GM18502 (cell line): ENCODE data around the gene GRIK5.
"Not testable (repeated sequence)": the region's sequence is repeated elsewhere in the genome, so short reads cannot be mapped to it uniquely, and the experiment has no call there.

ENCODE experiments used
- ATAC-seq: cut with Tn5 transposase; IDR thresholded peaks from one replicate; pipeline ENCODE4 v1.9.1; 2021; ENCODE audit warnings: mild to moderate bottlenecking; ENCODE audit not compliant: unreplicated experiment, poor library complexity

Gene GRIK5

DNA sequence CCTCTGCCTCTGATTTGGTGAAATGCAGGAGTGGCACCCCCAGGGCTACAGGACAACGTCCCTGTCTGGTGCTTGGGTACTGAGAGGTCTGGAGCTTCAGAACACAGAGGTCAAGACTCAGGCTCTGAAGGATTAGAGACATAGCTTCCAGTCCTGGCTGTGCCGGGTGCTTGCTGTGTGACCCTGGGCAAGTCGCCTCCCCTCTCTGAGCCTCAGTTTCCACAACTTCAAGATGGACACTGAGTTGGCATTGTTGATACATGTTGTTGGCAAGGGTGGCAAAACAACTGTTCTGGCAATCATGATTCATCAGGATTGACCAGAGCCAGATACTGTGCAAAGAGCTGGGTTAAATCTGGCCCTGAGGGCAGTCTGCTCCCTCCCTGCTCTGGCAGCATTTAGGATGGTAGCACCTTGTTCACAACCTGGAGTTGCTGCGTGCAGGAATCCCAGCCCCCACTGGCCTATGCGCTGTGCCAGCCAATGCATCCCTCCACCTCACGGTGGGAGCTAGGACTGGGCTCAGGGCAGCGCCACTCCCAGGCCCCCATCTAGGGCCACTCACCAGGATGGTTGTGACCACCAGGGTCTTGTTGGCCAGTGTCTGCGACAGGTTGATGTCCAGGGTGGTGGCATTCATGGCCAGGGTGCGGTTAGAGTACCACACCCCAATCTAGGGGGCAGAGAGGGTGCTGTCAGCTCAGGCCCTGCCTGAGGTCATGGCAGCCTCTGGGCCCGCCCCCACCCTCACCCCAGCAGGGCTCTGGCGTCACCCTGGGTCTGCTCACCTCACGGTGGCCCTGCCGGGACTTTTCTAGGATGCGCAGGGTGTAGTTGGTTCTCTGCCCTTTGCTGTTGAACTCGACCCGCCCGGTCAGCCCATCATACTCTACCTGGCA lies 16.7 kb downstream of the GRIK5 start:
- no peak for ATAC-seq

DNA sequence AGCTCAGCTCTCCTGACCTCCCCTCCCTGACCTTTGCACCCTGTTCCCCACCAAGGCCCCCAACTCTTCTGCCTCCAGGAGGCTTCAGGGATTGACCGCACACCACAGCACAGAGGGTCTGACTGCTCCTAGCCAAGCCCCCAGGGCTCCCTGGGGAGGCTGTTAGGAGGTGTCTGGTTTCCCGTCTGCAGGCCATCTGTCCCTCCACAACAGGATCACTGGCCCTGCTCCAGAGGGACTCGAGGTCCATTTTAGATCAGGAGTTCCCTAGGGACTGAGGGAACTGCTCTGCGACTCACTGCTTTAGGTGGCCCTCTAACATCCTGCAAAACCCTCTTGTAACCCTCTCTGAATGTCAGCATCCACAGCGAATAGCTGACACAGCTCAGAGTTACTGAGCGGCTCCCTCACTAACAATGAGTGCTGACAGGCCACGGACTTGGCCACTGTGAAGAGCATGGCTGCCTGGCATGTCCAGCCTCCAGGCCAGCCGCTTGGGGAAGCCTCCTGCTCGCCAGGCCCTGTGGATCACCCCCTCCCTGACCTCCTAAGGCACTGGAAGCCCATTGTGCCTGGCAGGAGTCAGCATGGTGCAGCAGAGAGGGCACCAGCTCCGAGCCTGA lies 17.7 kb downstream of the GRIK5 start:
- no peak for ATAC-seq

DNA sequence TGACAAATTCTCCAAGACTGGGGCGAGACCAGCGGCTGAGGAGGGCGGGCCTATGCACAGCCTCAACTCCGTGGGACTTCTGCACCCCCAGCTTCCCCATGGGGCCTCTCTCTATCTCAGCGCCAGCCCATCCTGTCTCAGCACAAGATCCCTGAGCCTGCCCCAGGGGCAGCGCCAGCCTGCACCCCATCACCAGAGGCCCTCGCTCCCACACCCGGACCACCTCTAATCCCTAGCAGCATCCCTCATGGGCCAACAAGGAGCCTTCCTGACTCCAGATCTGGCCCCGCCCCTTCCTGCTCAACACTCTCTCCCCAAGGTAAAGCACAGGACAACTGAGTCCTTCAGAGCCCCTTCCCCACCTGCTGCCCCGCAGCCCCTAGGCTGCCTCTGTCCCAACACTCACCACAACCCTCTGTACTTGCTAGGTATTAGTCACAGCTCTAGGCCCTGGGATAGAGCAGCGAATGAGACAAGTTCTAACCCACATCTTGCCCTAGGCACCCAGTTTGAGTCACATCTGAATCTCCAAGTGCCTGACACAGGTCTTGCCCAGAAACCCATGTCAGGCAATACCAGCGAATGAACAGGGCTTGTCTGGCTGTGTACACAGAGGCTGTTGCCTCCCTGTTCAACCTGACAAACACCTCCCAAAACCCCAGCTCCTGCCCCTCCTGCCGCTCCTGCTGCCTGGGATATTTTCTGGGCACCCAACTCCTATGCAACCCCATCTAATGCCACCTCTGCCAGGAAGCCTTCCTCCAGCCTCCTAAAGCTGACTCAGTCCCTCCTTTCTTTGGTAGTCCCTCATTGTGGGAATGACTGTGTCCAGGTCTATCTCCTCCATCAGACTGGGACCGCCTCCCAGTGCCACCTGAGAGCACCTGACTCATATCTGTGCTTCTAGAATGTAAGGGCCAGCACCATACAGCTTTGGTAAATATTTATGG lies 18.6 kb downstream of the GRIK5 start:
- no peak for ATAC-seq

DNA sequence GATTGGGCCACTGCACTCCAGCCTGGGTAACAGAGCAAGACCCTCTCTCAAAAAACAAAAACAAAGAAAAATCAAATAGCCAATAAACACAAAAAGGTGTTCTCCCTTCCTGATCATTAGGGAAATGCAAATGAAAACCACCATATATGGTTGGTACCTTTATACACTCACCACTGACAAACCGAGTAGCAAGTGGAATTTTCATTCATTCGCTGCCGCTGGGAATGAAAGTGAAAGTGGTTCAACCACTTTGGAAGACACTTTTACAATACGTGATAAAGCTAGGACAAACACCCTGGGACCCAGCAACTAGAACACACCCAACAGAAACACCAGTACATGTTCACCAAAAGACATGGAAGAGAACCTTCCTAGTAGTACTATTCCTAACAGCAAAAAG lies 21.0 kb downstream of the GRIK5 start:
- ATAC-seq: no peak

DNA sequence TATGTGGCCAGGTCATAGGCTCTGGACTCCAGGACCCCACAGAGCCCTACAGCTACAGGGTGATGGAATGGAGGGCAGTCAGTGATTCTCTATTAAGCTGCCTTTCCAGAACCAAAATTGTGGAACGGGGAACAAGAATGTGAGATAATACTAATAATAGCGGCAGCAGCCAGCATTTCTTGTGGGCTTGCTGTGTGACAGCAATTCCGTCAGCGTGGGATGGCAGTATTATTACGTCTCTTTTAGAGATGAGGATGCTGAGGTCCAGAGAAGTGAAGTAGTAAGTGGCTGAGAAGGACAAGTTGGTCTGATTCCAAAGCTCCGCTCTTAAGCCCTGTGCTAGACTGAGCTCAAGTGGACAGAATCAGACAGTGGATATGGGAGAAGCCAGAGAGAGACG lies 24.4 kb downstream of the GRIK5 start:
- no peak for ATAC-seq

DNA sequence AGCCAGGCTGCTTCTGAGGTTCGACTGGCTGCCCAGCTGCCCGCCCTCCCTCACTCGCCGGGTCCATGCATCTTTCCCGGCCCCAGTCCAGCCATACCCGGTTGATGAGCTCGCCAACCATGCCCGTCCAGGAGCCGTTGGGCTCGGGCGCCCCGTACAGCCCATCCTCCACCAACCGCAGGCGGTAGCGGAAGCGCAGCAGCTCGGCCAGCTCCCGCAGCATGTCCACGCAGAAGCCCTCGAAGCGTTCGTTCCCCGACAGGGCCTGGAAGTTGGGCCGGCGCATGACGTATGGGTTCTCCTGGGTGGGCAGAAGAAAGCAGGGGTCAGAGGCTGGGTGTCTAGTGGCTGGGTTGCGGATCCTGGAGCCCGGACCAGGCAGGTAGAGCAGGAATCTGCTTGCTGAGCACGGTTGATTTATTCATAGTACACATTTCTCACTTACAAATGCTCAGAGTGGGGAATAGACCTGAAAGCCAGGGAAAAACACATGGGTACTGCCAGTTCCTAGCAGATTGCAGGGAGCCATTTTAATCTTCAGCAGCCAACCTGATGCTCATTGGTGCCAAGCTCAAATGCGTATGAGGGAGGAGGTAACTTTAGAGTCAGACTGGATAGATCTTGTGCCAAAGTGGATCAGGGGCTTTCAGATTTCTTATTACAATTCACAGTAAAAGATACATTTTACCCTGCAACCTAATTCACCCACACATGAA lies 27.4 kb downstream of the GRIK5 start:
- no peak for ATAC-seq

DNA sequence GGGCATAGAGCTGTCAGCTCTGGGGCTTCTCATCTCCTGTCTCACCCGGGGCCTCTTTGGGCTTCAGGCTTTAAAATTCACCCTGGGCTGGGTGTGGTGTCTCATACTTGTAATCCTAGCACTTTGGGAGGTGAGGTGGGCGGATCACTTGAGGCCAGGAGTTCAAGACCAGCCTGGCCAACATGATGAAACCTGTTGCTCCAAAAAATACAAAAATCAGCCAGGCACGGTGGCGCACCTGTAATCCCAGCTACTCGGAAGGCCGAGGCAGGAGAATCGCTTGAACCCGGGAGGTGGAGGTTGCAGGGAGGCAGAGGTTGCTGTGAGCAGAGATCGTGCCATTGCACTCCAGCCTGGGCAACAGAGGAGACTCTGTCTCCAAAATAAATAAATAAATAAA lies 29.5 kb downstream of the GRIK5 start:
- ATAC-seq: not testable (repeated sequence)

DNA sequence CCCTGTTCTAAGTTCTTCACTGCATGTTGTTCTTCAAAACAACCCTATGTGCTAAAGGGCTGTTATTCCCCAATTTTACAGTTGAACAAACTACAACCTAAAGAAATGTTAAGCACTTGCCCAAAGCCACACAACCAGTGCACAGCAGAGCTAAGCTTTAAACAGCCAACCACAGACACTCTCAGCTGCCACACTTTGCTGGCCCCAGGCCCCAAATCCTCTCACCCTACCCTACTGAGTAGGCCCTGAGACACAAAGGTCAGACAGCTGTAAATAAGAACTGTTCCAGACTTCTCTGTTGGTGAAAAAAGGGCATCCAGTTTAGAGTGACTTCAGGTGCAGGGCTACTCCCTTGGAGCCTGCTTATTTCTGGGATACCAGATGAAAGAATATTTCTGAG lies 30.0 kb downstream of the GRIK5 start:
- ATAC-seq: no peak

DNA sequence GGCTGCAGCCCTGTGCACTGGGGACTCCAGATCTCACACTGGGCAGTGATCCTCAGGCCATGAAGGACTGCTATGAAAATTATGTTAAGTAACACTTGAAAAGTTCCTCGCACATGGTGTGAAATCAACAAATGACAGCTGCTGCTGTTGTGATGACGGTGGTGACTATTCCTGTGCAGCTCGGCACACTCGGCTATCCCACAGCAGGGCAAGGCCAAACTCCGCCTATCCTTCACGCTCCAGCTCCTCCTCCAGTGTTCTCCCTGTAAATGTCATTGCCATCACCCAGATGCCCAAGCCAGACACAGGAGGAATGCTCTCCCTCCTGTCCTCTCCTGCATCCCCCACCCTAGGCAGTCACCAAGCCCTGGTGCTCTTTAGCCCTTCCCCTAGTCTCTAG lies 31.3 kb downstream of the GRIK5 start:
- no peak for ATAC-seq

DNA sequence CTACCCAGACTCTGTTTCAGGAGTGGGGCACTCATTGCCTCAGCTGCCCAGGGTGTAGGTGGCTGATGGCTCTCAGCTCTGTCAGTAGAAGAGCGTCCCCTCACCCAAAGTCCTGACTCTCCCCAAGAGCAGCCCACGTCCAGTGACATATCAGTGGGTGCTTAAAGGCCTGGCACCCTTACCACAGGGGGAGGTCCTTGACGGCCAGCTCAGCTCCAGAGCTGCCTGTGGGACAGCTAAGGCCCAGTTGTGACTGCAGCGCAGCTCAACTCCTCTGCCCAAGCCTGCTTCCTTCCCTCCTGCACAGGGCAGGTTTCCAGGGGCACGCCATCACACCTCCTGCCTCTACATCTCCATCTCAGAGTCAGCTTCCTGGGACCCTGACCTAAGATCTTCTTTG lies 32.4 kb downstream of the GRIK5 start:
- no peak for ATAC-seq

DNA sequence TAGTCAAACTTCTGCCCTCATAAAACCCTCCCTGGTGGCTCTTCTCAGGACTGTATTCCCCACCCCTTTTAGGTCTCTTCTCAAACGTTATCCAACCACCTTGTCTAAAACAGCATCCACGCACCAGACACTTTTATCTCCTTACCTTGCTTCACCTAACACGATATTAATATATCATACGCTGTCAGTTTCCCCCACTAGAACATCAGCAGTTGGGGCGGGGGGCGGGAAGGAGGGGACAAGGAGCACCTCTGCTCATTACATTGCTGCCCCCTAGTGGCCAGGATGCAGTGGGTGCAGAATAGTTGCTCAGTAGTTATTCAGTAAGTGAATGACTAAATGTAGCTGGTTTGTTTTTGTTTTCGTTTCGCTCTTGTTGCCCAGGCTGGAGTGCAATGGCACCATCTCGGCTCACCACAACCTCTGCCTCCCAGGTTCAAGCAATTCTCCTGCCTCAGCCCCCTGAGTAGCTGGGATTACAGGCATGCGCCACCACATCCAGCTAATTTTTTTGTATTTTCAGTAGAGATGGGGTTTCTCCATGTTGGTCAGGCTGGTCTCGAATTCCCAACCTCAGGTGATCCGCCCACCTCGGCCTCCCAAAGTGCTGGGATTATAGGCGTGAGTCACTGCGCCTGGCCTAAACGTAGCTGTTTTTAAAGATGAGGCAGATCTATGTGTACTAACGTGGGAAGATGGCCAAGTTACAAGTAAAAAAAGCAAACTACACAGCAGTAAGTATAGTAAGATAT lies 35.2 kb downstream of the GRIK5 start:
- not testable (repeated sequence) for ATAC-seq

DNA sequence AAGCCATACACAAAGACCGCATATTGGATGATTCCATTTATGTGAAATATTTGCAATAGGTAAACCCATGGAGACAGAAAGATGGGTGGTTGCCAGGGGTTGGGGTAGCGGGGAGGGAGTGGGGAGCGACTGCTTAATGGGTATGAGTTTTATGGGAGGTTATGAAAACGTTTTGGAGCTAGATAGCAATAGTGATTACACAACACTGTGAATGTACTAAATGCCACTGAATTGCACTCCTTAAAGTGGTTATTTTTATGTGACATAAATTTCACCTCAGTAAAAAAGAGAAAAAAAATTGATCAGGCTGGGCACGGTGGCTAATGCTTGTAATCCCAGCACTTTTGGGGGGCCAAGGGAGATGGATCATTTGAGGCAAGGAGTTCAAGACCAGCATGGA lies 36.6 kb downstream of the GRIK5 start:
- no peak for ATAC-seq

DNA sequence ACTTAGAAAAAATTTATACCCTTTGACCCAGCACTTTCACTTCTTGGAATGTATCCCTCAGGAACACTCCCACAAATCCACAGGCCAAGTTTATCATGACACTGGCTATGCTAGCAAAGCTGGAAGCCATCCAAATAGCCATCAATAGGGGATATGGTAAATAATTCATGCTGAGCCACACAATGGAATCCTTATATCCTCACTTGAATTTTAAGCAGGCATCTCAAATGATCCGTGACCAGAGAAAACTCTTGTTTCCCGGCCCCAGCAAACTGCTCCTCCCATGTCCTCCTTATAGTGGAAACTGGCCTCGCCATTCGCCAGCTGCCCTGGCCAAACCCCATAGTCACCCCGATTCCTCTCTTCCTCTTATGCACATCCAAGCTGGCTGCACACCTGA lies 37.6 kb downstream of the GRIK5 start:
- ATAC-seq: no peak

DNA sequence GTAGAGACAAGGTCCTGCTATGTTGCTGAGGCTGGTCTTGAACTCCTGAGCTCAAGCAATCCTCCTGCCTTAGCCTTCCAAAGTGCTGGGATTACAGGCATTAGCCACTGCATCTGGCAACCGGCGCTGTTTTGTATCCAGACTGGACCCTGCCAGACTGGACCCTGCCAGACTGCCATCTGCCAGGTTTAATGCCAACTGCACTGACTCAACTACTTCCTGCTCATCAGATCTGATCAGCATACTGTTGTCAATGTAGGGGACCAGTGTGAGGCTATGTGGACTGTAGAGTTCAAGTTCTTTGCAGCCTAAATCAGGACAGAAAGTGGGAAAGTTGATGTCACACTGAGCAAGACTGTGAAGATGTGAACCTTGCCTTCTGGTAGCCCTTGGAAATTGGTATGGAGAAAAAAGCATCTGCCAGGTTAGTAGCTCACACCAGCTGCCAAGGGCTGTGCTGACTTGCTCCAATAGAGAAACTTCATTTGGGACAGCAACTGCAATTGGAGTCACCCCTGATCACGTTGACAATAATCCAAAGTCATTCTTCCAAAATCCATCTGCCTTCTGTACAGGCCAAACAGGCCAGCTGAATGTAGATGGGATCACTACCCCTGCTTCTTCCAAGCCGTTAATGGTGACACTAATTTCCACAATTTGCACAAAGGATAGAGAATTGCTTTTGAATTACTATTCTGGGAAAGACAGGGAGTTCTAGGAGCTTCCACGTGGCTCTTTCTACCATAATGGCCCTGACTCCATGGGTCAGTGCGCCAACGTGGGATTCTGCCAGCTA lies 39.2 kb downstream of the GRIK5 start:
- ATAC-seq: no peak

DNA sequence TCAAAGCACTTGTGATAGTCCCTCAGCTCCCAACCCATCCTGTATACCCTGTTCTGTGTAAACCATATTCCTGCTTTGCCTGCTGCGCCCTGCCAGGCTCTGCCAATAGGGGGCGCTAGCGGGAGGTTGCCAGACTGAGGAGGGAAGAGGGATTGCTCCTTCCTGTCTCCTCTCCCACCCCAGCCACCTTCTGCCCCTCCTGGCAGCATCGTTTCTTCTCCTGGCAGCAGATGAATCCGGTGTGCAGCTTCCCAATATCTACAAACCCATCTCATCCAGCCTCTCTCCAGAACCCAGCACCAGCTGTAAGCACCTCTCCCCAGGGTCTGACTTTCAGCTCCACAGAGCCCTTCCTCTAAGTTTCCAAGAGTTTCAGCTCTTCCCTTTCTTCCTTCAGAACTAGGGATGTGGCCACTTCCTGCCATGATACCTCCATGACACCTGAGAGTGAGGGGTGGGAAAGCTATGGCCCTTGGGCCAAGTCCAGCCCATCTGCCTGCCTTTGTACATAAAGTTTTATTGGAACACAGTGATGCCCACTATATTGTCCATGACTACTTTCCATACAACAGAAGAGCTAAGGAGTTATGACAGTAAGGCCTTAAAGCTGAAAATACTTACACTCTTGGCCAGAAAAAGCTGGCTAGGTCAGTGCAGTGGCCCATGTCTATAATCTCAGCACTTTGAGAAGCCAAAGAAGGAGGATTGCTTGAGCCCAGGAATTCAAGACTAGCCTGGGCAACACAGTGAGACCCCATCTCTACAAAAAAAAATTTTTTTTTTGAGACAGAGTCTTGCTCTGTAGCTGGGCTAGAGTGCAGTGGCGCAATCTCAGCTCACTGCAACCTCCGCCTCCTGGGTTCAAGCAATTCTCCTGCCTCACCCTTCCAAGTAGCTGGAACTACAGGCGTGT lies 41.4 kb downstream of the GRIK5 start:
- ATAC-seq: no peak

DNA sequence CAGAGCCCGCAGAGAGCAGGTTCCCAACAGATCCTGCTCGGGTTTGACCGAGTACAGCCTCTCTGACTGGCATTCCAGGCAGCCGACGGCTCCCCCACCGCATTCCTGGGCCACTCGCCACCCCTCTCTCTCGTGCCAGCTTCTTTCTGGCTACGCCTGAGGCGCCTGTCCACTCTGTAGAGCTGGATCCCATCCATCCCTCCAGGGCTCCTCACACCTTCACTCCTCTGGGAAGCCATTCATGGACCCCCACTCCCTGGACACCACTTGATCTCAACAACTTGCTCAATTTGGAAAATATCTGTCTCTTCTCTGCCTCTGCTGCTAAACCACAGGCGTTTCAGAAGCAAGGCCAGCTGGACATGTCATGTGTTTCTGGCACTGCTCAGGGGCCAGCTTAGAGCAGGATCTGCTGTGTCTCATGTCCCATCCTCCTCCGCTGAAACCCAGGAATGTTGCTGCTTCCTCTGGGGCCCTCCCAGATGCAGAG lies 45.3 kb downstream of the GRIK5 start:
- no peak for ATAC-seq

DNA sequence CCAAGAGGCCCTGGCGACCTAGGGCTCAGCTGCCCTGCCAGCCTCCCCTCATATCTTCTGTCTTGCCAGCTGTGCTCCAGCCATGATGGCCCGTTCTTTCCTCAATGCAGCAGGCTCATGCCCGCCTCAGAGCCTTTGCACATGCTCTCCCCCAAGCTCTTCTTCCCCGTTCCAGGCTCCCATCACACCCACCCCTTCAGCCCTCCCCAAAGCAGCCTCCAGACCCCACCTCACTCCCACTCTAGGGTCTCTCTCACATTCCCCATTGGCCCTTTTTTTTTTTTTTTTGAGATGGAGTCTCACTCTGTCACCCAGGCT lies 46.1 kb downstream of the GRIK5 start:
- no peak for ATAC-seq
